Measurements from ENCODE around the gene MPP2. TPM values are rescaled to one million over a fixed set of nuclear protein-coding genes. Genes with fewer than 3 reads are reported as not detected.

The MPP2 gene
- total RNA-seq, 5 donors from 2014 or later (not counting 1 experiment from before 2014, with no cell fraction given) = 1.6 to 5.6 (median 3.2) TPM

- Histone ChIP-seq H3K27me3 (replicated peaks in 1 of 2; ENCODE audit: control insufficient read depth in 2 of 2, extremely low read depth in 1 of 2, insufficient read depth in 2 of 2, low read length in 1 of 2) (peaks cover 0 to 13% of the 10 kb centered on the region in 2 experiments), H3K9me3 (no peaks in the 10 kb centered on the region), H3K4me1 (ENCODE audit: control insufficient read depth in 1 of 2, extremely low read depth in 1 of 2, insufficient read depth in 2 of 2, low read length in 2 of 2) (peaks cover 3 to 15% of the 10 kb centered on the region in 2 experiments), H3K36me3 (ENCODE audit: control insufficient read depth in 2 of 2, extremely low read depth in 1 of 2, insufficient read depth in 1 of 2, low read length in 1 of 2) (no peaks in the 10 kb centered on the region), H3K4me3 (ENCODE audit: control insufficient read depth in 1 of 2, extremely low read depth in 1 of 2, low read length in 1 of 2) (peak overlapping the region; percentile 13 to 62), H3K27ac (ENCODE audit: low read length) (peak overlapping the region; percentile 44)
- peak in 7 of 35 experiments; percentile 11 to 27 (median 24) for DNase-seq
- ATAC-seq (replicated peaks in 1 of 4) = peak; percentile 10 to 66 (median 42)
- 28% methylated on average over 21 of the region's 42 CpGs for WGBS (ENCODE audit: insufficient coverage)
- ChIA-PET POLR2A (interaction anchor here in 1 of 2 donors (0.6 kb wide), 1 partner anchor 20 kb away, joined by 6 read pairs; the partner anchor contains the start of gene MPP2), CTCF (interaction anchor here in 1 of 2 donors (1.2 kb wide), 1 partner anchor 11 kb away, joined by 4 read pairs; no protein-coding TSS in a partner anchor)
- Mint-ChIP-seq H3K27ac (peak overlapping the region; percentile 80 to 90), H3K4me3 (peak overlapping the region; percentile 80 to 90 (median 85)), H3K27me3 (peaks cover 0 to 18% of the 10 kb centered on the region in 2 donors), H3K9me3 (no peaks in the 10 kb centered on the region), H3K36me3 (no peaks in the 10 kb centered on the region), H3K4me1 (peaks cover 24 to 29% (median 25%) of the 10 kb centered on the region in 3 donors)
Observed at GRCh38 chr17:43927060-43927864, 19.9 kb upstream of the MPP2 start.

- Histone ChIP-seq H3K36me3 (ENCODE audit: control insufficient read depth in 2 of 2, extremely low read depth in 1 of 2, insufficient read depth in 1 of 2, low read length in 1 of 2) (no peaks in the 10 kb centered on the region), H3K27ac (ENCODE audit: low read length) (no peak overlapping the region), H3K9me3 (no peaks in the 10 kb centered on the region), H3K27me3 (replicated peaks in 1 of 2; ENCODE audit: control insufficient read depth in 2 of 2, extremely low read depth in 1 of 2, insufficient read depth in 2 of 2, low read length in 1 of 2) (peaks cover 0 to 19% of the 10 kb centered on the region in 2 experiments), H3K4me1 (ENCODE audit: control insufficient read depth in 1 of 2, extremely low read depth in 1 of 2, insufficient read depth in 2 of 2, low read length in 2 of 2) (peaks cover 3 to 15% of the 10 kb centered on the region in 2 experiments), H3K4me3 (ENCODE audit: control insufficient read depth in 1 of 2, extremely low read depth in 1 of 2, low read length in 1 of 2) (no peak overlapping the region)
- 57% methylated on average over 1 of the region's 2 CpGs for WGBS (ENCODE audit: insufficient coverage)
- ChIA-PET POLR2A (interaction anchor here (0.6 kb wide), 2 partner anchors 59 to 140 kb away, joined by 3 to 9 read pairs; no protein-coding TSS in a partner anchor), CTCF (no interaction called here)
- Mint-ChIP-seq H3K36me3 (no peaks in the 10 kb centered on the region), H3K27me3 (peaks cover 0 to 18% of the 10 kb centered on the region in 2 donors), H3K9me3 (no peaks in the 10 kb centered on the region), H3K4me3 (no peak overlapping the region), H3K27ac (no peak overlapping the region), H3K4me1 (peaks cover 21 to 25% (median 21%) of the 10 kb centered on the region in 3 donors)
- no peak for ATAC-seq (replicated peaks in 1 of 4)
- DNase-seq = no peak
Observed at GRCh38 chr17:43924558-43924957, 17.2 kb upstream of the MPP2 start.

GRCh38 chr17:43920500-43921095, 13.3 kb upstream of the MPP2 start:
- Mint-ChIP-seq H3K9me3 (no peaks in the 10 kb centered on the region), H3K36me3 (no peaks in the 10 kb centered on the region), H3K4me3 (no peak overlapping the region), H3K27me3 (peaks cover 0 to 3% of the 10 kb centered on the region in 2 donors), H3K27ac (no peak overlapping the region), H3K4me1 (peaks cover 16 to 18% (median 18%) of the 10 kb centered on the region in 3 donors)
- ATAC-seq (replicated peaks in 1 of 4) (no peak), DNase-seq (no peak)
- CTCF ChIA-PET = interaction anchor here in 1 of 2 donors (0.6 kb wide), 1 partner anchor 1341 kb away, joined by 3 read pairs; no protein-coding TSS in a partner anchor
- H3K9me3 ChIP-seq = no peaks in the 10 kb centered on the region
- H3K27me3 ChIP-seq (replicated peaks in 1 of 2; ENCODE audit: control insufficient read depth in 2 of 2, extremely low read depth in 1 of 2, insufficient read depth in 2 of 2, low read length in 1 of 2) = peaks cover 0 to 15% of the 10 kb centered on the region in 2 experiments
- POLR2A ChIA-PET = no interaction called here
- no peak overlapping the region for H3K4me3 ChIP-seq (ENCODE audit: control insufficient read depth in 1 of 2, extremely low read depth in 1 of 2, low read length in 1 of 2)
- no peak overlapping the region for H3K27ac ChIP-seq (ENCODE audit: low read length)
- peaks cover 0 to 17% of the 10 kb centered on the region in 2 experiments for H3K4me1 ChIP-seq (ENCODE audit: control insufficient read depth in 1 of 2, extremely low read depth in 1 of 2, insufficient read depth in 2 of 2, low read length in 2 of 2)
- H3K36me3 ChIP-seq (ENCODE audit: control insufficient read depth in 2 of 2, extremely low read depth in 1 of 2, insufficient read depth in 1 of 2, low read length in 1 of 2) = no peaks in the 10 kb centered on the region
- WGBS (ENCODE audit: insufficient coverage) = 88% methylated on average over 7 of the region's 10 CpGs

- no peaks in the 10 kb centered on the region for H3K9me3 ChIP-seq
- DNase-seq (no peak), ATAC-seq (replicated peaks in 1 of 4) (peak in 1 of 4 experiments; percentile 4)
- Mint-ChIP-seq H3K4me3 (peak overlapping the region; percentile 77 to 82 (median 79)), H3K27me3 (peaks cover 0 to 3% of the 10 kb centered on the region in 2 donors), H3K9me3 (no peaks in the 10 kb centered on the region), H3K36me3 (no peaks in the 10 kb centered on the region), H3K4me1 (peaks cover 16 to 18% (median 18%) of the 10 kb centered on the region in 3 donors), H3K27ac (peak overlapping the region; percentile 29 to 77)
- 41% methylated on average over 8 of the region's 13 CpGs for WGBS (ENCODE audit: insufficient coverage)
- H3K4me3 ChIP-seq (ENCODE audit: control insufficient read depth in 1 of 2, extremely low read depth in 1 of 2, low read length in 1 of 2) = peak overlapping the region in 1 of 2 donors; percentile 57
- ChIA-PET POLR2A (no interaction called here), CTCF (interaction anchor here (0.6 to 1.2 kb wide), 3 partner anchors 11 to 191 kb away, joined by 3 to 8 read pairs (median 6); partner anchors contain the start of gene MPP2 (in 1 of the 2))
- no peaks in the 10 kb centered on the region for H3K36me3 ChIP-seq (ENCODE audit: control insufficient read depth in 2 of 2, extremely low read depth in 1 of 2, insufficient read depth in 1 of 2, low read length in 1 of 2)
- no peak overlapping the region for H3K27ac ChIP-seq (ENCODE audit: low read length)
- peaks cover 0 to 15% of the 10 kb centered on the region in 2 experiments for H3K27me3 ChIP-seq (replicated peaks in 1 of 2; ENCODE audit: control insufficient read depth in 2 of 2, extremely low read depth in 1 of 2, insufficient read depth in 2 of 2, low read length in 1 of 2)
- peaks cover 0 to 17% of the 10 kb centered on the region in 2 experiments for H3K4me1 ChIP-seq (ENCODE audit: control insufficient read depth in 1 of 2, extremely low read depth in 1 of 2, insufficient read depth in 2 of 2, low read length in 2 of 2)
Observed at GRCh38 chr17:43918026-43918389, 10.7 kb upstream of the MPP2 start.

- H3K27ac Mint-ChIP-seq = peak overlapping the region; percentile 29 to 77
- H3K27me3 Mint-ChIP-seq = peaks cover 0 to 3% of the 10 kb centered on the region in 2 donors
- Histone ChIP-seq H3K4me1 (ENCODE audit: control insufficient read depth in 1 of 2, extremely low read depth in 1 of 2, insufficient read depth in 2 of 2, low read length in 2 of 2) (peaks cover 0 to 17% of the 10 kb centered on the region in 2 experiments), H3K36me3 (ENCODE audit: control insufficient read depth in 2 of 2, extremely low read depth in 1 of 2, insufficient read depth in 1 of 2, low read length in 1 of 2) (no peaks in the 10 kb centered on the region), H3K9me3 (no peaks in the 10 kb centered on the region), H3K27me3 (replicated peaks in 1 of 2; ENCODE audit: control insufficient read depth in 2 of 2, extremely low read depth in 1 of 2, insufficient read depth in 2 of 2, low read length in 1 of 2) (peaks cover 0 to 15% of the 10 kb centered on the region in 2 experiments), H3K4me3 (ENCODE audit: control insufficient read depth in 1 of 2, extremely low read depth in 1 of 2, low read length in 1 of 2) (peak overlapping the region; percentile 42 to 57), H3K27ac (ENCODE audit: low read length) (peak overlapping the region; percentile 25)
- ChIA-PET CTCF (interaction anchor here (0.6 to 1.2 kb wide), 3 partner anchors 11 to 191 kb away, joined by 3 to 8 read pairs (median 6); partner anchors contain the start of gene MPP2 (in 1 of the 2)), POLR2A (no interaction called here)
- WGBS (ENCODE audit: insufficient coverage) = 13% methylated on average over 39 of the region's 43 CpGs
- peak; percentile 82 to 86 (median 84) for ATAC-seq (replicated peaks in 1 of 4)
- DNase-seq = peak in 29 of 35 experiments; percentile 11 to 66 (median 35)
- no peaks in the 10 kb centered on the region for H3K9me3 Mint-ChIP-seq
- peak overlapping the region; percentile 77 to 82 (median 79) for H3K4me3 Mint-ChIP-seq
- peaks cover 16 to 18% (median 18%) of the 10 kb centered on the region in 3 donors for H3K4me1 Mint-ChIP-seq
- no peaks in the 10 kb centered on the region for H3K36me3 Mint-ChIP-seq
Observed at GRCh38 chr17:43917348-43918025, 10.2 kb upstream of the MPP2 start.

Data from T-cell (primary cell).